Liver (tissue), 9 donors: Measurements from ENCODE around the gene CALU. TPM values are rescaled to one million over a fixed set of nuclear protein-coding genes. Genes with fewer than 3 reads are reported as not detected.

Experiments
- DNase-seq: peaks from one replicate; pipeline ENCODE4 v3.0.0-alpha.2; 2017; ENCODE audit warnings: low spot score
- H3K27ac ChIP-seq, 2 donors: one replicate each; pipeline ENCODE4 v1.7.0; 2013; ENCODE audit warnings: inconsistent platforms in 2 of 2, low read length in 2 of 2, control low read depth in 1 of 2, low read depth in 1 of 2, mild to moderate bottlenecking in 1 of 2
- H3K27me3 ChIP-seq, 4 donors: one replicate each; pipeline versions ENCODE4 v1.6.1 to v1.7.0; 2013; ENCODE audit warnings: low read length in 3 of 4, inconsistent platforms in 1 of 4, mild to moderate bottlenecking in 1 of 4, moderate library complexity in 1 of 4; ENCODE audit not compliant: control insufficient read depth in 4 of 4, insufficient read depth in 4 of 4
- H3K36me3 ChIP-seq, 4 donors: one replicate each; pipeline versions ENCODE4 v1.6.1 to v1.7.0; 2013; ENCODE audit warnings: low read length in 3 of 4, mild to moderate bottlenecking in 3 of 4, low read depth in 1 of 4, moderate library complexity in 1 of 4; ENCODE audit not compliant: control insufficient read depth in 4 of 4, insufficient read depth in 3 of 4
- H3K4me1 ChIP-seq, 4 donors: one replicate each; pipeline versions ENCODE4 v1.6.1 to v1.7.0; 2013; ENCODE audit warnings: low read length in 3 of 4, mild to moderate bottlenecking in 3 of 4, moderate library complexity in 1 of 4; ENCODE audit not compliant: control insufficient read depth in 4 of 4, insufficient read depth in 4 of 4
- H3K4me3 ChIP-seq, 3 donors: one replicate each; pipeline versions ENCODE4 v1.6.1 to v1.7.0; 2013; ENCODE audit warnings: low read length in 3 of 3, control low read depth in 1 of 3, low read depth in 1 of 3, mild to moderate bottlenecking in 1 of 3
- H3K9ac ChIP-seq, 2 donors: one replicate each; pipeline ENCODE4 v1.7.0; 2013; ENCODE audit warnings: low read length in 2 of 2, mild to moderate bottlenecking in 2 of 2, moderate library complexity in 2 of 2, control low read depth in 1 of 2, low read depth in 1 of 2
- H3K9me3 ChIP-seq, 4 donors: one replicate each; pipeline versions ENCODE4 v1.6.1 to v1.7.0; 2013; ENCODE audit warnings: low read length in 3 of 4; ENCODE audit not compliant: control insufficient read depth in 4 of 4
- CTCF ChIP-seq: fragments of 150-350 bp; IDR thresholded peaks from 2 replicates; pipeline ENCODE4 v1.5.1; 2017; ENCODE audit warnings: improper control_type of control experiment, low read depth, low read length; ENCODE audit not compliant: missing input control
- EGR1 ChIP-seq, 2 donors: IDR thresholded peaks; 2 replicates each; pipeline ENCODE4 v1.6.1; 2016 to 2018; ENCODE audit warnings: antibody characterized with exemption in 2 of 2, low read depth in 2 of 2
- FOXA1 ChIP-seq: IDR thresholded peaks from 2 replicates; pipeline ENCODE4 v1.6.1; 2016; ENCODE audit warnings: antibody characterized with exemption
- GABPA ChIP-seq, 2 donors: IDR thresholded peaks in 1 of 2; conservative IDR thresholded peaks in 1 of 2; 2 replicates each; pipeline ENCODE4 v1.6.1; 2016; ENCODE audit warnings: antibody characterized with exemption in 2 of 2, mild to moderate bottlenecking in 1 of 2, moderate library complexity in 1 of 2
- HNF4G ChIP-seq: IDR thresholded peaks from 2 replicates; pipeline ENCODE4 v1.6.1; 2016; ENCODE audit warnings: antibody characterized with exemption
- JUND ChIP-seq, 2 donors: IDR thresholded peaks; 2 replicates each; pipeline ENCODE4 v1.6.1; 2016; ENCODE audit warnings: antibody characterized with exemption in 2 of 2
- RAD21 ChIP-seq, 2 donors: IDR thresholded peaks; 2 replicates each; pipeline ENCODE4 v1.6.1; 2016; ENCODE audit warnings: antibody characterized with exemption in 2 of 2, mild to moderate bottlenecking in 2 of 2
- SP1 ChIP-seq: IDR thresholded peaks from 2 replicates; pipeline ENCODE4 v1.6.1; 2018; ENCODE audit warnings: antibody characterized with exemption, mild to moderate bottlenecking
- TAF1 ChIP-seq: conservative IDR thresholded peaks from 2 replicates; pipeline ENCODE4 v1.6.1; 2016; ENCODE audit warnings: antibody characterized with exemption, mild to moderate bottlenecking
- YY1 ChIP-seq: IDR thresholded peaks from 2 replicates; pipeline ENCODE4 v1.6.1; 2016; ENCODE audit warnings: antibody characterized with exemption, mild to moderate bottlenecking
- WGBS: extraction: QIAGEN DNeasy Blood & Tissue Kit; methylation state at CpG from one replicate; pipeline ENCODE4 v1.1.7; 2013; 5-methylcytosine and 5-hydroxymethylcytosine counted together
- polyA plus RNA-seq, 2 donors: library from polyadenylated mRNA; stranded (reverse) in 1 of 2; unstranded in 1 of 2; fragments of 200-250 nt in 1 of 2; fragments of >200 nt in 1 of 2; fragmentation: Nextera tagmentation in 1 of 2; extraction: Ambion mirVana in 1 of 2; gene quantifications; one replicate each; pipeline versions ENCODE4 v1.2.1 to v1.2.3, GENCODE V29; 2013 to 2015
- total RNA-seq, 2 donors: library from RNA; depleted of rRNA; stranded (reverse); fragments of >200 nt; gene quantifications; one replicate each; pipeline ENCODE4 v1.2.3, GENCODE V29; 2014
- TF ChIP-seq, protein P1 (sequence below): IDR thresholded peaks from 2 replicates; pipeline ENCODE4 v1.6.1; 2016; ENCODE audit warnings: antibody characterized with exemption
- TF ChIP-seq, protein P2 (sequence below): IDR thresholded peaks from 2 replicates; pipeline ENCODE4 v1.6.1; 2016; ENCODE audit warnings: antibody characterized with exemption
- TF ChIP-seq, protein P3 (sequence below): IDR thresholded peaks from 2 replicates; pipeline ENCODE4 v1.6.1; 2016; ENCODE audit warnings: antibody characterized with exemption
- donor health status: healthy.
- donor health status: healthy.
- donor health status: healthy.
- donor health status: healthy.
- donor health status: healthy.

Gene CALU
- total and polyA plus RNA-seq, 4 donors, result 37.1 to 57.9 (median 42.5) TPM

DNA sequence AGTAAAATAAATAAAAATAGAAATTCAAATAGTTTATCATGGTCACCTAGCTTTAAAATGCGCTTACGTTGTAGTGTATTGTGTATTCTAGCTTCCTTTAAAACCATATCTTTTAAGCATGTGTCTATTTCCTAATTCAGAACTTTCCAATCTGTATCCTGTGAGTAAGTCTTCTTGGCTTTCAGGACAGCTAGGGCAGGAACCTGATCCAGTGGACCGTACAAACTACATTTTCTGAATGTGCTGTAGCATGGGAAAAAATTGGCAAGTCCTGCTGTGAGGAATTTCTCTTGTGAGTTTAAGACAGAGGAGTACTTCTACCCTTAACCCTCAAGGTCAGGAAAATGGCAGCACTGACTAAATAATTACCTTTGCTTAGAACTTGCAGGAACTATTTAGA is 24.4 kb downstream of the CALU start:
- TF ChIP-seq JUND (IDR thresholded peaks at IDR 0.05) (no peak), HNF4G (no peak), TAF1 (no peak), GABPA (IDR thresholded peaks at IDR 0.05 in 1 of 2, conservative IDR thresholded peaks at IDR 0.05 in 1 of 2) (no peak), SP1 (no peak)
- Histone ChIP-seq H3K4me1 (no peaks in the 10 kb centered on the region), H3K9me3 (no peaks in the 10 kb centered on the region), H3K4me3 (no peak overlapping the region), H3K9ac (no peak overlapping the region), H3K36me3 (peaks cover 8 to 47% (median 38%) of the 10 kb centered on the region in 4 donors), H3K27me3 (no peaks in the 10 kb centered on the region), H3K27ac (no peak overlapping the region)
- DNase-seq, result no peak
- 88% methylated on average over 3 of the region's 3 CpGs for WGBS

DNA sequence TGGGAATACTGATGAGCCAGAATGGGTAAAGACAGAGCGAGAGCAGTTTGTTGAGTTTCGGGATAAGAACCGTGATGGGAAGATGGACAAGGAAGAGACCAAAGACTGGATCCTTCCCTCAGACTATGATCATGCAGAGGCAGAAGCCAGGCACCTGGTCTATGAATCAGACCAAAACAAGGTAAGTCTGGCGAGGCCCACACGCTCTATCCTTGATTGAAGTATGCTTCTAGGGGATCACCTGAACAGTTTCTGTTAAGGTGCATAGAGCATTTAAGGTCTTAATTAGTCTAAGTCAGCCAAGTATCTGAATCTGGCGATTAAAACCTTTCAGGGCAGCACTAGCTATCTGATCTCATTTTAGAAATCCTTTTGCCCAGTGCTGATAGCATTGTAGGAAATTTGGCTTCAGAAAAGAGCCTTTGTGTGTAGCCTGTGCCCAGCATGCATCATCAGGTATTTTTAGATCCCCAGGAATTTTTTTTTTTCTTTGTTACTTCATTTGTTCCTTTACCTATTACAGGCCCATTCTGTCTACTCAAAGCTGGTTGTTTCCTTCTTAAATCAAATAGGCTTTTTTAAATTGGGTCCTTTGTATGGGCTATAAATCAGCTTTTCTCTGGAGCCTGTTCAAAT is 28.4 kb downstream of the CALU start:
- no peaks in the 10 kb centered on the region for H3K27me3 ChIP-seq
- H3K9ac ChIP-seq, result no peak overlapping the region
- no peak for DNase-seq
- H3K4me3 ChIP-seq, result no peak overlapping the region
- H3K4me1 ChIP-seq, result no peaks in the 10 kb centered on the region
- no peak overlapping the region for H3K27ac ChIP-seq
- H3K9me3 ChIP-seq, result no peaks in the 10 kb centered on the region
- 97% methylated on average over 6 of the region's 6 CpGs for WGBS
- TF ChIP-seq CTCF (no peak), RAD21 (IDR thresholded peaks at IDR 0.05) (no peak), JUND (IDR thresholded peaks at IDR 0.05) (no peak), YY1 (no peak), TAF1 (no peak)
- TF ChIP-seq, protein P1, sequence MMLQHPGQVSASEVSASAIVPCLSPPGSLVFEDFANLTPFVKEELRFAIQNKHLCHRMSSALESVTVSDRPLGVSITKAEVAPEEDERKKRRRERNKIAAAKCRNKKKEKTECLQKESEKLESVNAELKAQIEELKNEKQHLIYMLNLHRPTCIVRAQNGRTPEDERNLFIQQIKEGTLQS, result no peak
- TF ChIP-seq, protein P2, sequence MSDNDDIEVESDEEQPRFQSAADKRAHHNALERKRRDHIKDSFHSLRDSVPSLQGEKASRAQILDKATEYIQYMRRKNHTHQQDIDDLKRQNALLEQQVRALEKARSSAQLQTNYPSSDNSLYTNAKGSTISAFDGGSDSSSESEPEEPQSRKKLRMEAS, result no peak
- TF ChIP-seq, protein P3, sequence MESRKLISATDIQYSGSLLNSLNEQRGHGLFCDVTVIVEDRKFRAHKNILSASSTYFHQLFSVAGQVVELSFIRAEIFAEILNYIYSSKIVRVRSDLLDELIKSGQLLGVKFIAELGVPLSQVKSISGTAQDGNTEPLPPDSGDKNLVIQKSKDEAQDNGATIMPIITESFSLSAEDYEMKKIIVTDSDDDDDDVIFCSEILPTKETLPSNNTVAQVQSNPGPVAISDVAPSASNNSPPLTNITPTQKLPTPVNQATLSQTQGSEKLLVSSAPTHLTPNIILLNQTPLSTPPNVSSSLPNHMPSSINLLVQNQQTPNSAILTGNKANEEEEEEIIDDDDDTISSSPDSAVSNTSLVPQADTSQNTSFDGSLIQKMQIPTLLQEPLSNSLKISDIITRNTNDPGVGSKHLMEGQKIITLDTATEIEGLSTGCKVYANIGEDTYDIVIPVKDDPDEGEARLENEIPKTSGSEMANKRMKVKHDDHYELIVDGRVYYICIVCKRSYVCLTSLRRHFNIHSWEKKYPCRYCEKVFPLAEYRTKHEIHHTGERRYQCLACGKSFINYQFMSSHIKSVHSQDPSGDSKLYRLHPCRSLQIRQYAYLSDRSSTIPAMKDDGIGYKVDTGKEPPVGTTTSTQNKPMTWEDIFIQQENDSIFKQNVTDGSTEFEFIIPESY, result no peak
- peaks cover 8 to 52% (median 44%) of the 10 kb centered on the region in 4 donors for H3K36me3 ChIP-seq

DNA sequence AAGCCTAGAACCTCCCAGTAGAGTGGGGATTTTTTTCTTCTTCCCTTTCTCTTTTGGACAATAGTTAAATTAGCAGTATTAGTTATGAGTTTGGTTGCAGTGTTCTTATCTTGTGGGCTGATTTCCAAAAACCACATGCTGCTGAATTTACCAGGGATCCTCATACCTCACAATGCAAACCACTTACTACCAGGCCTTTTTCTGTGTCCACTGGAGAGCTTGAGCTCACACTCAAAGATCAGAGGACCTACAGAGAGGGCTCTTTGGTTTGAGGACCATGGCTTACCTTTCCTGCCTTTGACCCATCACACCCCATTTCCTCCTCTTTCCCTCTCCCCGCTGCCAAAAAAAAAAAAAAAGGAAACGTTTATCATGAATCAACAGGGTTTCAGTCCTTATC is 31.1 kb downstream of the CALU start:
- no peak for DNase-seq
- Histone ChIP-seq H3K27ac (no peak overlapping the region), H3K36me3 (peaks cover 10 to 57% (median 42%) of the 10 kb centered on the region in 4 donors), H3K9ac (no peak overlapping the region), H3K4me1 (no peaks in the 10 kb centered on the region), H3K4me3 (no peak overlapping the region), H3K27me3 (no peaks in the 10 kb centered on the region), H3K9me3 (no peaks in the 10 kb centered on the region)
- 52% methylated on average over 2 of the region's 2 CpGs for WGBS
- TF ChIP-seq EGR1 (IDR thresholded peaks at IDR 0.05; ENCODE audit: low read depth in 2 of 2) (no peak), SP1 (no peak), FOXA1 (no peak), JUND (IDR thresholded peaks at IDR 0.05) (no peak), TAF1 (no peak), YY1 (no peak), CTCF (no peak)
- TF ChIP-seq, protein P3, result no peak
